ENCODE data around the gene NPR3.

GRCh38 chr5:32733590-32734340 is 22.6 kb downstream of the NPR3 start:
- TF ChIP-seq POLR2A (IDR thresholded peaks at IDR 0.05) (no peak), CTCF (IDR thresholded peaks at IDR 0.05) (no peak), POLR2AphosphoS5 (IDR thresholded peaks at IDR 0.05) (no peak)

All from suprapubic skin (tissue), 4 donors.